Subcutaneous adipose tissue (tissue), 4 donors: ENCODE results near the gene EPHB2. TPM values are rescaled to one million over a fixed set of nuclear protein-coding genes. Genes with fewer than 3 reads are reported as not detected.

Source experiments
- total RNA-seq, 4 donors: library from RNA; depleted of rRNA; stranded (reverse); fragments of >200 nt; gene quantifications; one replicate each; pipeline ENCODE4 v1.1.0, GENCODE V29; 2016
- TF ChIP-seq, protein P1 (sequence below): fragments of 450-650 bp; IDR thresholded peaks from one replicate; pipeline ENCODE4 v1.5.1; 2016; ENCODE audit warnings: low read depth, mild to moderate bottlenecking, control low read depth, antibody characterized with exemption, moderate library complexity

Gene EPHB2
- total RNA-seq, 4 donors from 2014 or later = 1.6 to 9.2 (median 5.1) TPM

DNA sequence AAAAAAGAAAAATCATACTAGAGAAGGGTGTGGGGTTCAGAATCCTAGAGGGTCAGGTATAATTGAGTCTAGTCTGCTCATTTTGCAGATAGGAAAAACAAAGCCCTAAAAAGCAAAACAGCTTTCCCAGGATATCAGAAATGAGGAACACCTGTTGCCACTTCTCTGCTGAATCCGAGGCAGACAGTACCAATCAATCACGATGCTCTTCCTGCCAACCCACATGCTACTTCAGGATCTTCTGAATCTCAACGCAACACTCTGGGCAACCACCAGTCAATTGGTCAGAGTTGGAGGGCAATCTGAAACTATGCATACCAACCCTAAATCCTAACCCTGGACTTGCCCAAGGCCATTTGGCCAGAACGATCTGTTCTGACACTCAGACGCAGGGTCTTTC is 128.3 kb downstream of the EPHB2 start:
- TF ChIP-seq, protein P1, sequence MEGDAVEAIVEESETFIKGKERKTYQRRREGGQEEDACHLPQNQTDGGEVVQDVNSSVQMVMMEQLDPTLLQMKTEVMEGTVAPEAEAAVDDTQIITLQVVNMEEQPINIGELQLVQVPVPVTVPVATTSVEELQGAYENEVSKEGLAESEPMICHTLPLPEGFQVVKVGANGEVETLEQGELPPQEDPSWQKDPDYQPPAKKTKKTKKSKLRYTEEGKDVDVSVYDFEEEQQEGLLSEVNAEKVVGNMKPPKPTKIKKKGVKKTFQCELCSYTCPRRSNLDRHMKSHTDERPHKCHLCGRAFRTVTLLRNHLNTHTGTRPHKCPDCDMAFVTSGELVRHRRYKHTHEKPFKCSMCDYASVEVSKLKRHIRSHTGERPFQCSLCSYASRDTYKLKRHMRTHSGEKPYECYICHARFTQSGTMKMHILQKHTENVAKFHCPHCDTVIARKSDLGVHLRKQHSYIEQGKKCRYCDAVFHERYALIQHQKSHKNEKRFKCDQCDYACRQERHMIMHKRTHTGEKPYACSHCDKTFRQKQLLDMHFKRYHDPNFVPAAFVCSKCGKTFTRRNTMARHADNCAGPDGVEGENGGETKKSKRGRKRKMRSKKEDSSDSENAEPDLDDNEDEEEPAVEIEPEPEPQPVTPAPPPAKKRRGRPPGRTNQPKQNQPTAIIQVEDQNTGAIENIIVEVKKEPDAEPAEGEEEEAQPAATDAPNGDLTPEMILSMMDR = no peak

DNA sequence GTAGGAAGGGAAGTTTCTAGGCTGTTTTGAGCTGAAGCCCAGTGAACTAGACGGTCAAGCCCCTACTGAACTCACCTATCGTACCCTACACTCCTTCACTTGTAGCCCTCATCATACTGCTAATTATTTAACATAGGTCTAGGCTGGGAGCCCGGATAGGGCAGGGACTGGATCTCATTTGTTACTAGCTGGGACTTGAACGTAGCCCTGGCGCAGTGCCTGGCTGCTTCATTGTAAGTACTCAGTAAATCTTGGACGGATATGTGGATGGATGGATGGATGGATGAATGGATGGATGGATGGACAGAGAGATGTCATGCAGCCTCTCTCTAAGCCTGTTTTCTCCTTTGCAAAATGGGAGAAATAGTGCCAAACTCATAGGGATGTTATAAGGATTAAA is 129.2 kb downstream of the EPHB2 start:
- TF ChIP-seq, protein P1 = no peak

DNA sequence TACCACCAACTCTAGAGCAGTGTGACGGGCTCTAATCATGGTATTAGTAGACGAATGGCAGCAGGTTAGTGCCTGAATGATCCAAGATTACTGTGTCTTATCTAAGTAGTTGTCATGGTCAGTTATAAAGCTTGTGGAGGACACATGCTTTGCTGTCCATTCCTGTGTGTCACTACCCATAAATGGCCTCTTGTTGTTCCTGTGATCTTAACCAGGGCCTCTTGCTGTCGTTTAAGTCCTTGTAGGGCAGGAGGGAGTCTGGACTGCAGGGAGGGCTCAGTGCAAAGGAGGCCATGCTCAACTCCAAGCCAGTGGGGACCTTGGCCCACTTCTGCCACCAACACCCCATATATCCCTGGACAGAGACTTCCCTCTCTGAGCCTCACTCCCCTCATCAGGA is 130.5 kb downstream of the EPHB2 start:
- TF ChIP-seq, protein P1 = no peak

DNA sequence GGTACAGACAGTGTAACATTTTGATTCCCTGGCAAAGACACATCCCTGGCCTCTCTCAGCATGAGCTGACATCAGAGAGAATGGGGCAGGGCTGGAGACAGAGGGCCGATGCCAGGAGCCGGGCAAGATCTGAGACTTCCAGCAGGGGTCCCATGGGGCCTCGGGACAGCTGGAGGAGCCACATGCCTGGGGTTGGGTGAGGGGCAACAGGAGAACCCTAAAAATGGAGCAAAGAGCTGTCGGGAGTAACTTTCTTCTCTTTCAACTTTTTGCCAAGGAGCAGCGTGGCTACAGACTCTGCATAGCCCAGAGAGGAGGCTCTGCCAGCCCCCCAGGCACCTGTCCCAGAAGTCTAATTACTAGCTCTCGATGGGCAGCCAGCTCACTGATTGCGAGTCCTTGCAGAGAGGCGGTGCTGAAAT is 131.2 kb downstream of the EPHB2 start:
- TF ChIP-seq, protein P1 = no peak

DNA sequence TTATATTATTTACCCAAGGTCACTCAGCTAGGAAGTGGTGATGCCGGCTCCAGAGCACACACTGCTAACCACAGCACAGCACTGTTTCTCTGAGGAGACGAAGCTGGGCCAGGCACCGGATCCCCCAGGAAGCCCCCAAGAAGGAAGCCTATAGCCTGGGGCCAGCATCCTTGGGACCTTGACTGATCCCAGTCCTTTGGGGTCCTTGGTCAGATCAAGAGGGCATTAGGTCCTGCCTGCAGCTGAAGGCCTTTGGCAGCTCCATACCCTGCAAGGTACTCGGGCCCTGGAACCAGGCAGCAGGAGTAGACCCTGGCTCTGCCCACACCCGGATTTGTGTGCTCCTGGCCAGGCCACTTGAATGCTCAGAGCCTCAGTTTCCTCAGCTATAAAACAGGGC is 134.0 kb downstream of the EPHB2 start:
- TF ChIP-seq, protein P1 = no peak

DNA sequence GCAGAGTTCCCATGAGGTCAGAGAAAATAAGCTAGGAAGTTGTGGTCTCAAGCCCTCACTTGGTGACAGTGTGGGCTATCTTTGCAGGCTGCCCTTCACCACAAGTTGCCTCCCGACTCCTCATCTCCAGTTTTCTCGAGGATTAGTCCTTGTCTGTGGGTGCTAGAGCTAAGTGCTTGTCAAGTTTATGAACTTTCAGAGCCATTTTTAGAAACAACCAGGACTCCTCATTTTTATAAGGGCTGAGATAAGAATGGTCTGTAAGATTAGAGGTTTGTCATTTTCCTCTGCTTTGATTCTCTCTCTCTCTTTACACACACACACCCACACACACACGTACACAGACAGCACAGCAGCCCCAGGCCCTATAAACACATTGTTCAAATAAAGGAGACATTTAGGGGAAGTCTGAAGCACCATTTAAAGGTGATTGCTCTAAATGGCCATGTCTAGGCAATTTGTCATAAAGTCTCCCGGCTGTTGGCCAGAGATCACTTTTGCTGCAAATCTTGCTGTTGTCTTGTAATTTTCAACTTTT is 134.8 kb downstream of the EPHB2 start:
- TF ChIP-seq, protein P1 = no peak

DNA sequence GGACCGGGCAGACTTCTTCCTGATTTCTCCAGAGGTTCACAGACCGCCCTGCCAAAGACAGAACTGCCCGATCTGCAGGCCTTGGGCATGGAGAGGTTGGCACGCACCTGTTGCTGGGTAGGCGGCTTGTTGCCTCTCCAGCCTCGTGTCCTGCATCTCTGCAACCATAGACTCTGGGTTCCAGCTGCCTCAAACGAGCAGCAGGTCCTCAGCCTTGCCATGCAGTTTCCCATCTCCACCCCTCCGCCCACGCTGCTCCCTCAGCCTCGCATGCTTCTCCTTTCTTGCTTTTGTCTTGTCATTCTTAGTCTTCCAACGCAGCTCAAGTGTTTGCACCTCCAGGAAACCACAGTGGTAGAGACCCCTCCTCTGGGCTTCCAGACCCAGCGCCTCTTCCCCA is 135.8 kb downstream of the EPHB2 start:
- TF ChIP-seq, protein P1 = no peak
